PFSK-1 (cell line): Measurements from ENCODE around the gene HYI.

Experiments used
- POLR2AphosphoS5 ChIP-seq: IDR thresholded peaks from 2 replicates; pipeline ENCODE4 v1.6.1; 2012; ENCODE audit warnings: low read depth, mild to moderate bottlenecking, control low read depth, low read length, moderate library complexity
- SIN3A ChIP-seq: IDR thresholded peaks from 2 replicates; pipeline ENCODE4 v1.6.1; 2012; ENCODE audit warnings: mild to moderate bottlenecking, low read length, moderate library complexity, borderline replicate concordance; ENCODE audit not compliant: insufficient read depth
- TAF1 ChIP-seq: IDR thresholded peaks from 2 replicates; pipeline ENCODE4 v1.6.1; 2012; ENCODE audit warnings: low read length, control low read depth, borderline replicate concordance; ENCODE audit not compliant: insufficient read depth

GRCh38 chr1:43405876-43406234 lies 47.9 kb downstream of the HYI start:
- no peak for TF ChIP-seq POLR2AphosphoS5
- no peak for TF ChIP-seq TAF1
- no peak for TF ChIP-seq SIN3A
